ENCODE results near the gene TSPAN4. TPM values are rescaled to one million over a fixed set of nuclear protein-coding genes. Genes with fewer than 3 reads are reported as not detected.

Gene TSPAN4
- total RNA-seq, 4 donors from 2014 or later: 47.1 to 78.9 (median 59.7) TPM

DNA sequence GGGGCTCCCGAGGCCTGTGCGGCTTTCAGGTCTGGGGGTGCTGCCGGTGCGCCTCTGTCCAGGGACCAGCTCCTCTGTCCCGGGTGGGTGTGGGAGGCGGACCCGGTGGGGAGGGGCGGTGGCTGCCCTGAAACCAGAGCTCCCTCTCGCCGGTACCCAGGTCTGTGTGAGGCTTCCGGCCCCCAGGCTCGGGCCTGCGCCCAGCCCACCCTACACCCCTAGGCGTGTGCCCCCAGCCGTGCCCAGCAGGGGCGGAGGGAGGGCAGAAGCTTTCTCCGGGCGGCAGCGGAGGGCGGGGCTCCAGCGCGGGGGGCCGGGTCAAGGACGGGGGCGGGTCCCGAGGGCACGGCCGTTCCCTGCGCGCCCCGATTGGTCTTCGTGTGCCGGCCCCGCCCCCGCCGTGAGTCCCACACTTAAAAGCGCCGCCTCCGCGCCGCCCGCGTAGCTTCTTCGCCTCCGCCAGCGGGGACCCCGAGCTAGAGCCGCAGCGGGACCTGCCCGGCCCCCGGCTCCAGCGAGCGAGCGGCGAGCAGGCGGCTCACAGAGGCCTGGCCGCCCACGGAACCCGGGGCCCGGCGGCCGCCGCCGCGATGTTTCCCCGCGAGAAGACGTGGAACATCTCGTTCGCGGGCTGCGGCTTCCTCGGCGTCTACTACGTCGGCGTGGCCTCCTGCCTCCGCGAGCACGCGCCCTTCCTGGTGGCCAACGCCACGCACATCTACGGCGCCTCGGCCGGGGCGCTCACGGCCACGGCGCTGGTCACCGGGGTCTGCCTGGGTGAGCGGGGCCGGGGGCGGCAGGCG is 23.3 kb upstream of the TSPAN4 start:
- TF ChIP-seq POLR2A (IDR thresholded peaks at IDR 0.05) (peak; percentile 75 to 87), POLR2AphosphoS5 (IDR thresholded peaks at IDR 0.05) (peak in 1 of 3 donors; percentile 65), CTCF (IDR thresholded peaks at IDR 0.05) (peak in 1 of 2 donors; percentile 31), EP300 (IDR thresholded peaks at IDR 0.05) (no peak)
- peak; percentile 96 to 97 for DNase-seq (ENCODE audit: low spot score in 2 of 2)
- no peaks in the 10 kb centered on the region for H3K9me3 ChIP-seq
- H3K27me3 ChIP-seq: no peaks in the 10 kb centered on the region
- H3K4me1 ChIP-seq: peaks cover 38% of the 10 kb centered on the region
- WGBS: 0% methylated on average over 8 of the region's 96 CpGs
- peaks cover 24% of the 10 kb centered on the region for H3K36me3 ChIP-seq
- H3K4me3 ChIP-seq: peak overlapping the region; percentile 95
- H3K27ac ChIP-seq: peak overlapping the region; percentile 100

DNA sequence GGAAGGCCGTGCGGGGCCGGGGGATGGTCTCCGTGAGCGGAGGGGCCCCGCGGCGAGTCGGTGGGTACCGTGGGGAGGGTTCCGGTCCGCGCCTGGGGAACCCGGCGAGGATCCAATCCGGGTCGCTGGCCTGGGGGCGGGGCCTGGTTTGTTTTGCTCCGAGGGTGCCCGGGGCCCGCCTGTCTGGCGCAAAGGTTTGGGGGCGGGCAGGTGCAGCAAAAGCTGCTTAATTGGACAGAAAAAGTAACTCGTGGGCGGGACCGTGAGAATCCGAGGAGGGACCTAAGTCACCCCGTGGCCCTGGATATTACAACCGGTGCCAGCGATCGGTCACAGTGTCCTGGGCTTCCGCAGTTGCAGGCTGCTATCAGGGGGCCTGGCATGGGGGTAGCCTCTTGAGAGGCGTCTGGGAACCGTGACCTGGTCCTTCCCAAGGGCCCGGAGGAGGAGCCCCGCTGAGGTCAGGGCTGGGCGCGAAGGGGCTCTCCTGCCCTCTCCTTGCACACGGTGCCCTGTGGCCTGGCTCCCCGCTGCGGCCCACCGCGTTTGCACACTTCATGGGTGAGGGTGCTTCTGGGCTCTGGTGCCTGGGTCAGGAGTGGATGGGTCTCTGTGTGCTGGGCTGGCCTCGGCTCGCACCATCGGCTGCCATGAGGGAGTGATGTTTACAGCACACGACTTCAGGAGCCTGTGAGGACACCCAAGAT is 22.6 kb upstream of the TSPAN4 start:
- Histone ChIP-seq H3K27me3 (no peaks in the 10 kb centered on the region), H3K4me3 (peak overlapping the region; percentile 95), H3K27ac (peak overlapping the region; percentile 100), H3K9me3 (no peaks in the 10 kb centered on the region), H3K4me1 (peaks cover 43% of the 10 kb centered on the region), H3K36me3 (peaks cover 32% of the 10 kb centered on the region)
- peak; percentile 95 for DNase-seq (ENCODE audit: low spot score in 2 of 2)
- WGBS: no CpG with 5 or more reads among the region's 47 CpGs
- TF ChIP-seq POLR2A (IDR thresholded peaks at IDR 0.05) (peak in 1 of 2 donors; percentile 44), CTCF (IDR thresholded peaks at IDR 0.05) (no peak)

DNA sequence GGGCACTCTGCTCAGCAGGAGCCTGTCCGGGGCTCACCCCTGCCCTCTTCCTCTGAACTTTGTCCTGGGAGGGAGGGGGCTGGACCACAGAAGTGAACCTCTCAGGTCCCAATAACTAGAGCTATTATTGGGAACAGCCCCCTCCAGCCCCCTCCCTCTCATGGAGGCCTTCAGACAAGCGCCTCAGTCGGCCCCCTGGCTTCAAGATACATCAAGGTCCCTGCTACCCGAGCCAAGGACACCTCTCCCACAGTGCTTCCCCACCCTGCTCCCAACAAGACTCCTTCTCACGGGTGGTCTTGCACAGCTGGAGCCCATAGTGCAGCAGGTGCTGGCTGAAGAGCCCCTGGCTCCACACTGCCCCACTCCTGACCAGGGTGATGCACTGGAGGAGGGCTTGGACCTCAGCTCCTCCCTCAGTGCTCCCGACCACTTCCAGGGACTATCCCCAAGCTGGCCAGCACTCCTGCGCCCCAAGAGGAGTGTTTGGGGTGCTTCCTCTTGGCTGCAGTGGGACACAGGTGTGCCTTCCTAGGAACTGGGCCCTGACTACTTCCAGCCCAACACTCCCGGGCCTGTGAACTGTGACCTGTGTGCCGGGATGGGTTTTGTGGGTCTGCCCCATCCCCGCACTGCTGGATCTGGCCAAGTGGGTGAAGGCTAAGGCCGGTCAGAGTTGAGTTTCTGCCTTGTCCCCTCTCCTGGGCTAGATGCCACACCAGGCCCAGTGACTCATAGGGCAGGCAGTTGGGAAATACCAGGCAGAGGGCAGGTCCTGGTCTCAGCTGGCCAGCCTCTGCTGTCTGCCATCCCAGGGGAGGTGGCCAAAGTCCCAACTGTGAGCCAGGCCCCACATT is 21.8 kb upstream of the TSPAN4 start:
- Histone ChIP-seq H3K36me3 (peaks cover 36% of the 10 kb centered on the region), H3K9me3 (no peaks in the 10 kb centered on the region), H3K4me1 (peaks cover 47% of the 10 kb centered on the region), H3K27ac (peak overlapping the region; percentile 100), H3K27me3 (no peaks in the 10 kb centered on the region), H3K4me3 (peak overlapping the region; percentile 95)
- no peak for TF ChIP-seq EP300 (IDR thresholded peaks at IDR 0.05)
- no peak for TF ChIP-seq CTCF (IDR thresholded peaks at IDR 0.05)
- TF ChIP-seq POLR2A (IDR thresholded peaks at IDR 0.05): no peak
- TF ChIP-seq POLR2AphosphoS5 (IDR thresholded peaks at IDR 0.05): peak in 2 of 3 donors; percentile 18 to 43
- DNase-seq (ENCODE audit: low spot score in 2 of 2): peak in 1 of 2 donors; percentile 90
- WGBS: 48% methylated on average over 8 of the region's 11 CpGs

DNA sequence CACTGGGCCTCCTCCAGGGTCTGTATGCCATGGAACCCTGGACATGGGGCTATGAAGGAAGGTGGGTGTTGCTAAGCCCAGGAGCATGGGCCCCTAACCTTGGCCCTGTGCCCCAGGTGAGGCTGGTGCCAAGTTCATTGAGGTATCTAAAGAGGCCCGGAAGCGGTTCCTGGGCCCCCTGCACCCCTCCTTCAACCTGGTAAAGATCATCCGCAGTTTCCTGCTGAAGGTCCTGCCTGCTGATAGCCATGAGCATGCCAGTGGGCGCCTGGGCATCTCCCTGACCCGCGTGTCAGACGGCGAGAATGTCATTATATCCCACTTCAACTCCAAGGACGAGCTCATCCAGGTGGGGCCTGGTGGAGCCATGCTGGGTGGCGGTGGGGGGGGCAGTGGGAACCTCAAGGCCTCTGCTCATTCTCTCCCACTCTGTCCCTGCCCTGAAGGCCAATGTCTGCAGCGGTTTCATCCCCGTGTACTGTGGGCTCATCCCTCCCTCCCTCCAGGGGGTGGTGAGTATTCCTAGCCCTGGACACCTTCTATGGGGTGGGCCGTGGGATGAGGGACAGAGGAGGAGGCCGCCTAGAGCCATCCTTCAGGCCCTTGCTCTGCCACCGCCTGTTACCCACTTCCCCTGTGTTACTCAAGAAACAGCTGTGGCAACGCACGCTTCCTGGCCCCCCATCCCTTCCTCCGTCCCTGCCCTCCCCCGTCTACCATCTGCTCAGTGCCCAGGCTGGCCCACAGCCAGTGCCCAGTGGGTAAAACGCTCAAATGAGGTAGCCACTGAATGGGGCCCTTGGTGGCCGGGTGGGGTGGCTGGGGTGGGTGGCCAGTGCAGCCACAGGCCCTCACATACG is 20.9 kb upstream of the TSPAN4 start:
- H3K4me3 ChIP-seq: peak overlapping the region; percentile 95
- 85% methylated on average over 7 of the region's 22 CpGs for WGBS
- peaks cover under 1% of the 10 kb centered on the region for H3K27me3 ChIP-seq
- DNase-seq (ENCODE audit: low spot score in 2 of 2): no peak
- H3K9me3 ChIP-seq: no peaks in the 10 kb centered on the region
- H3K27ac ChIP-seq: peak overlapping the region; percentile 34
- H3K4me1 ChIP-seq: peaks cover 52% of the 10 kb centered on the region
- TF ChIP-seq POLR2AphosphoS5 (IDR thresholded peaks at IDR 0.05) (no peak), POLR2A (IDR thresholded peaks at IDR 0.05) (no peak), EP300 (IDR thresholded peaks at IDR 0.05) (no peak), CTCF (IDR thresholded peaks at IDR 0.05) (no peak)
- peaks cover 36% of the 10 kb centered on the region for H3K36me3 ChIP-seq

All from suprapubic skin (tissue), 4 donors.